Natural killer cell (primary cell): ENCODE data around the gene ZFYVE26. TPM values are rescaled to one million over a fixed set of nuclear protein-coding genes. Genes with fewer than 3 reads are reported as not detected.
A peak's percentile ranks its signal among the peaks of the same experiment; 100 is the strongest.
"Not testable (repeated sequence)": the region's sequence is repeated elsewhere in the genome, so short reads cannot be mapped to it uniquely, and the experiment has no call there.

Experiments
- ATAC-seq, 3 donors: fragments of 150-1000 bp in 2 of 3; fragments of 200-7000 bp in 1 of 3; cut with Tn5 transposase; 1 replicate in 1 of 3; 2 replicates in 2 of 3; pipeline ENCODE4 v1.10.0; 2021; ENCODE audit warnings: mild to moderate bottlenecking in 2 of 3, moderate library complexity in 2 of 3
- DNase-seq, 2 donors: peaks; one replicate each; pipeline versions ENCODE4 v3.0.0 to v3.0.0-alpha.2; 2013 to 2021; ENCODE audit warnings: mixed read lengths in 1 of 2
- H3K27ac ChIP-seq: one replicate; pipeline ENCODE4 v1.5.1; 2013; ENCODE audit warnings: mild to moderate bottlenecking, low read length
- H3K27me3 ChIP-seq: one replicate; pipeline ENCODE4 v1.6.1; 2013; ENCODE audit warnings: low read length; ENCODE audit not compliant: control insufficient read depth, insufficient read depth
- H3K36me3 ChIP-seq: one replicate; pipeline ENCODE4 v1.6.1; 2013; ENCODE audit warnings: low read length; ENCODE audit not compliant: control insufficient read depth, insufficient read depth
- H3K4me1 ChIP-seq: one replicate; pipeline ENCODE4 v1.6.1; 2013; ENCODE audit warnings: low read length; ENCODE audit not compliant: control insufficient read depth, insufficient read depth
- H3K4me3 ChIP-seq: one replicate; pipeline ENCODE4 v1.5.1; 2013; ENCODE audit warnings: low read length
- H3K9me3 ChIP-seq: one replicate; pipeline ENCODE4 v1.6.1; 2013; ENCODE audit warnings: low read length; ENCODE audit not compliant: control insufficient read depth, insufficient read depth
- H3K27ac Mint-ChIP-seq, 2 donors: one replicate each; pipeline ENCODE4 v1.8.0; 2022; ENCODE audit warnings: mild to moderate bottlenecking in 2 of 2, mixed read lengths in 2 of 2, moderate library complexity in 1 of 2
- H3K27me3 Mint-ChIP-seq, 2 donors: one replicate each; pipeline ENCODE4 v1.8.0; 2022; ENCODE audit warnings: low read depth in 2 of 2, mixed read lengths in 2 of 2
- H3K36me3 Mint-ChIP-seq: one replicate; pipeline ENCODE4 v1.8.0; 2022; ENCODE audit warnings: mixed read lengths
- H3K4me1 Mint-ChIP-seq, 2 donors: one replicate each; pipeline ENCODE4 v1.8.0; 2022; ENCODE audit warnings: mixed read lengths in 2 of 2
- H3K4me3 Mint-ChIP-seq: one replicate; pipeline ENCODE4 v1.8.0; 2022; ENCODE audit warnings: mild to moderate bottlenecking, moderate library complexity, mixed read lengths
- H3K9me3 Mint-ChIP-seq, 2 donors: one replicate each; pipeline ENCODE4 v1.8.0; 2022; ENCODE audit warnings: mixed read lengths in 2 of 2
- CTCF ChIP-seq: fragments of 200-600 bp; IDR thresholded peaks from one replicate; pipeline ENCODE4 v1.8.0; 2022; ENCODE audit warnings: antibody characterized with exemption
- WGBS: methylation state at CpG from one replicate; pipeline ENCODE4 v1.1.7; 2013; ENCODE audit warnings: missing lambda C conversion rate; ENCODE audit not compliant: insufficient coverage; 5-methylcytosine and 5-hydroxymethylcytosine counted together
- intact Hi-C: fragments of 100-400 bp; cut with micrococcal nuclease; formaldehyde crosslinking; loops from one replicate; pipeline ENCODE4 v1.14.2; 2022
- total RNA-seq, 4 donors: library from RNA; stranded (reverse); fragments of 120-200 nt in 1 of 4; gene quantifications; one replicate each; pipeline versions ENCODE4 v1.2.3 to v1.2.4, GENCODE V29; 2013 to 2022

The ZFYVE26 gene
- total RNA-seq, 3 donors from 2014 or later (not counting 1 experiment from before 2014, with no cell fraction given): 31.0 to 45.9 (median 35.5) TPM

- intact Hi-C loops: loop anchor here (10.0 kb wide), 1 partner anchor 1210 kb away; no protein-coding TSS in a partner anchor
- Histone ChIP-seq H3K9me3 (no peaks in the 10 kb centered on the region), H3K4me3 (no peak overlapping the region), H3K4me1 (no peaks in the 10 kb centered on the region), H3K27me3 (no peaks in the 10 kb centered on the region), H3K36me3 (no peaks in the 10 kb centered on the region), H3K27ac (no peak overlapping the region)
- Mint-ChIP-seq H3K4me3 (no peak overlapping the region), H3K9me3 (no peaks in the 10 kb centered on the region), H3K36me3 (no peaks in the 10 kb centered on the region), H3K27ac (no peak overlapping the region), H3K4me1 (no peaks in the 10 kb centered on the region), H3K27me3 (peaks cover 6 to 16% of the 10 kb centered on the region in 2 donors)
- no peak for ATAC-seq
- 87% methylated on average over 3 of the region's 3 CpGs for WGBS
- TF ChIP-seq CTCF: no peak
- DNase-seq: no peak
Observed at GRCh38 chr14:67705211-67705610, 111.2 kb downstream of the ZFYVE26 start.

GRCh38 chr14:67704484-67705089 is 111.8 kb downstream of the ZFYVE26 start:
- H3K36me3 ChIP-seq: no peaks in the 10 kb centered on the region
- no peaks in the 10 kb centered on the region for H3K4me1 ChIP-seq
- H3K27me3 ChIP-seq: no peaks in the 10 kb centered on the region
- TF ChIP-seq CTCF: peak; percentile 68
- H3K4me3 ChIP-seq: no peak overlapping the region
- WGBS: 2% methylated on average over 2 of the region's 3 CpGs
- Mint-ChIP-seq H3K4me1 (no peaks in the 10 kb centered on the region), H3K4me3 (no peak overlapping the region), H3K27ac (no peak overlapping the region), H3K36me3 (no peaks in the 10 kb centered on the region), H3K27me3 (peaks cover 6 to 16% of the 10 kb centered on the region in 2 donors), H3K9me3 (no peaks in the 10 kb centered on the region)
- no peak overlapping the region for H3K27ac ChIP-seq
- DNase-seq (peak in 1 of 2 donors; percentile 82), ATAC-seq (peak; percentile 81 to 88 (median 82))
- intact Hi-C loops: loop anchor here (1.0 to 10.0 kb wide), 5 partner anchors 37 to 1210 kb away; no protein-coding TSS in a partner anchor
- no peaks in the 10 kb centered on the region for H3K9me3 ChIP-seq

GRCh38 chr14:67703997-67704396 is 112.4 kb downstream of the ZFYVE26 start:
- intact Hi-C loops: loop anchor here (1.0 to 10.0 kb wide), 5 partner anchors 37 to 1209 kb away; no protein-coding TSS in a partner anchor
- no peaks in the 10 kb centered on the region for H3K4me1 ChIP-seq
- H3K9me3 Mint-ChIP-seq: no peaks in the 10 kb centered on the region
- H3K36me3 ChIP-seq: no peaks in the 10 kb centered on the region
- DNase-seq (no peak), ATAC-seq (no peak)
- no CpG with 5 or more reads among the region's 3 CpGs for WGBS
- no peak overlapping the region for H3K4me3 ChIP-seq
- no peak overlapping the region for H3K4me3 Mint-ChIP-seq
- no peaks in the 10 kb centered on the region for H3K36me3 Mint-ChIP-seq
- no peaks in the 10 kb centered on the region for H3K4me1 Mint-ChIP-seq
- H3K27ac ChIP-seq: no peak overlapping the region
- H3K27me3 ChIP-seq: no peaks in the 10 kb centered on the region
- no peaks in the 10 kb centered on the region for H3K9me3 ChIP-seq
- TF ChIP-seq CTCF: no peak
- no peak overlapping the region for H3K27ac Mint-ChIP-seq
- H3K27me3 Mint-ChIP-seq: peaks cover 6 to 16% of the 10 kb centered on the region in 2 donors

GRCh38 chr14:67701492-67701891 is 114.9 kb downstream of the ZFYVE26 start, which contains the start of gene RDH12:
Gene RDH12, plus strand, starts transcription at chr14:67701886. Its CDS starts 20,757 bp downstream, at chr14:67722643.
- H3K9me3 ChIP-seq, H3K36me3 ChIP-seq, H3K27ac ChIP-seq, H3K9me3 Mint-ChIP-seq, H3K4me1 Mint-ChIP-seq, H3K36me3 Mint-ChIP-seq, H3K27me3 ChIP-seq, H3K27ac Mint-ChIP-seq, H3K4me3 ChIP-seq, H3K4me3 Mint-ChIP-seq, DNase-seq, H3K4me1 ChIP-seq, ATAC-seq: not testable (repeated sequence)
- peaks cover 6 to 16% of the 10 kb centered on the region in 2 donors for H3K27me3 Mint-ChIP-seq
- intact Hi-C loops: loop anchor here (5.0 to 10.0 kb wide), 2 partner anchors 34 to 1207 kb away; no protein-coding TSS in a partner anchor
- 87% methylated on average over 8 of the region's 8 CpGs for WGBS
